GM19043 (cell line): ENCODE data around the gene PNKD.

Experiments
- ATAC-seq: cut with Tn5 transposase; IDR thresholded peaks from one replicate; pipeline ENCODE4 v1.9.1; 2021; ENCODE audit warnings: low read depth; ENCODE audit not compliant: unreplicated experiment

PNKD gene

DNA sequence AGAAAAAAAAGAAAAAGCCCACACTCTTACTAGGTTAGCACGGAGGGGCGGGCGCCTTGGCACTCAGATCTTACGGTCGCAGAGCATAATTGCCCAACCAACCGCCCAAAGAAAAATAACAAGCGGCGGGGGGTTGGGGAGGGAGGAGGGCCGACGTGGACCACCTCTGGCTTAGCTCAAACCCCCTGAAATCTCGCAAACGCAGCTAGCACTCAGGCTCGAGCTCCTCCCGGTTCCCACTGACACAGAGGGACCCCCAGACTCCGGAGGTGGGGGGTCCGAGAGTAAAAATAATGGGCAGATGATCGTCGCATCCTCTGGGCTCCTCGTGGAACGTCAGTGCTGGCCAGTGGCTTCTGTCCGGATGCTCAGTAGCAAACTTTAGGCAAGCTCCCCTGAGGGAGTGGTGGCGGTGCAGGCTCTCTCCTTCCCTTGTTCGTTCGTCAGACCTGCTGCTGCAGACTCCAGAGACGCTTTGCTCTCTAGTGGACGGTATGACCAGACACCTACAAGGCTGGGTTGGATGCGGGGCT lies 98.4 kb downstream of the PNKD start:
- no peak for ATAC-seq

DNA sequence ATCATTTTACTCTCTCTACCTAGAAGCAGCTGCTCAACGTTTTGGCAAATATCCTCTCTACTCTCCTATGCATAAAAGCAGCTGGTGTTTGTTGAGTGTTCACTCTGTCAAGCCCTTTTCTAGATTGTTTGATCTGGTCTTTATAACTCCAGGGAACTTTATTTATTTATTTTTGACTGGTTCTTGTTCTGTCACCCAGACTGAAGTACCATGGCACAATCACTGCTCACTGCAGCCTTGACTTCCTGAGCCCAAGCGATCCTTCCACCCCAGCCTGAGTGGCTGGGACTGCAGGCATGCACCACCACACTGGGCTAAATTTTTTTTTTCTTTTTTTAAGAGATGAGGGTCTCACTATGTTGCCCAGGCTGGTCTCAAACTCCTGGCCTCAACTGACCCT lies 99.0 kb downstream of the PNKD start:
- no peak for ATAC-seq

DNA sequence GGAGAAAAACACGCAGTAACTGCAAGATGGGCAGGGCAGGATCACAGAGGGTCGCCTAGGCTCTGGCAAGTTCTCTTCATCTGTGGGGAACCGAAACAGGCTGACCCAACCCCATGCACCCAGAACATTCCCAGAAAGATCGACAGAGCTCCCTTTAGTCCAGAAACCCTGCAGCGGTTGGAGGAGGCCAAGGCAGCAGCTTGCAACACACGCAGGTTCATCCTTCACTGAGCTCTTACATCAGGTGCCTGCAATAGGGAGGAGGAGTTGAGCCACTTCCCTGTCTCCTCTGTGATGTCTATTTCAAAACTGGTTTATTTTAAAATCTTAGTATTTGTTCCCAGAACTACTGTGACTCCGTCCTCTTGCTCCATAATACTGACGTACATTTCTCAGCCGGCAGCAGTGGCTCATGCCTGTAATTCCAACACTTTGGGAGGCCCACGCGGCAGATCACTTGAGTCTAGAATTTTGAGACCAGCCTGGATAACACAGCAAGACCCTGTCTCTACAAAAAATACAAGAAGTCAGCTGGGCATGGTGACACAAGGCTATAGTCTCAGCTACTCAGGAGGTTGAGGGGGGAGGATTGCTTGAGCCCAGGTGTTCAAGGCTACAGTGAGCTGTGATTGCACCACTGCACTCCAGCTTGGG lies 100.2 kb downstream of the PNKD start:
- no peak for ATAC-seq

DNA sequence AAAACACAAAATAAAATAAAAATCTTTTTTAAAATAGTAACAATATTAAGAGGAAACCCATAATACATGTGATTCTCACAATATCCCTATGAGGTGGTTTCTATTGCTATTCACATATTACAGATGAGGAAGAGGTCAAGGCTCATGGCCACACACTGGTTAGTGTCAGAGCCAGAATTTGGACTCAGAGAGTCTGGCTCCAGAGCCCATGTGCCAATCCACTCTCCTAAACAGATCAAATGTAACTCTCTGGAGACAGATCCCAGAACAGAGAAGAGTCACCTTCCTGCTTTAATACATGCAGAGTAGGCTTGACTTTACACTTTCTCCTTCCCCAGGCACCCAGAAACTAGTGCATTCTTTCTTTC lies 101.6 kb downstream of the PNKD start:
- no peak for ATAC-seq

DNA sequence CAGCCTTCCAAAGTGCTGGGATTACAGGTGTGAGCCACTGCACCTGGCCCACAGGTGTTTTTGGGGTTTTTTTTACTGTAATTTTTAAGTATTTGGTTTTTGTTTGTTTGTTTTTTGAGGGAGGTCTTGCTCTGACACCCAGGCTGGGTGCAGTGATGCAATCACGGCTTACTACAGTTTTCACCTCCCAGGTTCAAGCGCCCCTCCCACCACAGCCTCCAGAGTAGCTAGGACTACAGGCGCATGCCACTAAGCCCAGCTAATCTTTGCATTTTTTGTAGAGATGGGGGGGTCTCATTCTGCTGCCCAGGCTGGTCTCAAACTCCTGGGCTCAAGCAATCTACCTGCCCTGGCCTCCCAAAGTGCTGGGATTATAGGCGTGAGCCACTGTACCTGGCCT lies 104.5 kb downstream of the PNKD start:
- no peak for ATAC-seq

DNA sequence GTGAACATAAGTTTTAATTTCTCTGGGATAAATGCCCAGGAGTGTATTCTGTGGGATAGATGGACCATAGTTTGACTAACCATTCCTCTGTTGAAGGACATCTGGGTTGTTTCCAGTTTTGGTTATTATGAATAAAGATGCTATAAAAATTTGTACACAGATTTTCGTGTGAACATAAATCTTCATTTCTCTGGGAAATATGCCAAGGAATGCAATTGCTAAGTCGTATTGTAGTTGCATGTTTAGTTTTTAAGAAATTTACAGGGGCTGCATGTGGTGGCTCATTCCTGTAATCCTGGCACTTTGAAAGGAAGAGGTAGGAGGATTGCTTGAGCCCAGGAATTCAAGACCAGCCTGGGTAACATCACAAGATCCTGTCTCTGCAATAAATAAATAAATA lies 104.9 kb downstream of the PNKD start:
- ATAC-seq: no peak

DNA sequence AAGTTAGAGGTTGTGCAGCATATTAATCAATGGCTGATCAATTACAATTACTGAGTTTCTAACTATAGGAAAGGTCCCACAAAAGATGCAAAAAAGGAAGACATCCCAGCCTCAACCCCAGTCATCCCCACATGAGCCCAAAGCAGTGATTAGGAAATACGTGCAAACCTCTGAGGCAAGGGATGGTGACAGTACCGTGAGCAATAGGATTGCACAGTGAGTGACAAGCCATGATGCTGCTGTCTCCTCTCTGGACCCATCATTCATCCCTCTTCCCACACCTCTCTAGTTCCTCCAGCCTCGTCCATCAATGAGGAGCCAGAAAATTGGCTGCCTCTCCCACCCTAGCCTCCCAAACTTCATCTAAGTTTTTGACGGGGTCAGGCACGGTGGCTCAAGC lies 107.7 kb downstream of the PNKD start:
- no peak for ATAC-seq

DNA sequence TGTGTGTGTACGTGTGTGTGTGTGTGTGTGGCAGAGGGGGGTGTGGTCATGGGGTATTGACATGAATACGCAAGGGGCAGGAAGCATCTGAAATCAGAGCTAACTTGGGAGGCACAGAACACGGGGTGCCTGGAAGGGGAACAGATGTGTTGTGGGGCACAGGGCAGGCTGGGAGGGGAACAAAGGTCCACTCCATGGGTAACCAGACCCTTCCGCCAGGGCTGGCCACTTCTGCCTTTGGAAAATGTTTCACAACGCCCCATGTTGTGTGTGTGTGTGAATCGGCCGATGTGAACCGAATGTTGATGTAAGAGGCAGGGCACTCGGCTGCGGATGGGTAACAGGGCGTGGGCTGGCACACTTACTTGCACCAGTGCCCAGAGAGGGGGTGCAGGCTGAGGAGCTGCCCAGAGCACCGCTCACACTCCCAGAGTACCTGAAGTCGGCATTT lies 111.6 kb downstream of the PNKD start, which contains the start of gene SLC11A1:
Gene SLC11A1 (plus strand): TSS at position 358 of the 451 bp plus-strand sequence. CDS start 96 bp downstream, outside the sequence.
- no peak for ATAC-seq

DNA sequence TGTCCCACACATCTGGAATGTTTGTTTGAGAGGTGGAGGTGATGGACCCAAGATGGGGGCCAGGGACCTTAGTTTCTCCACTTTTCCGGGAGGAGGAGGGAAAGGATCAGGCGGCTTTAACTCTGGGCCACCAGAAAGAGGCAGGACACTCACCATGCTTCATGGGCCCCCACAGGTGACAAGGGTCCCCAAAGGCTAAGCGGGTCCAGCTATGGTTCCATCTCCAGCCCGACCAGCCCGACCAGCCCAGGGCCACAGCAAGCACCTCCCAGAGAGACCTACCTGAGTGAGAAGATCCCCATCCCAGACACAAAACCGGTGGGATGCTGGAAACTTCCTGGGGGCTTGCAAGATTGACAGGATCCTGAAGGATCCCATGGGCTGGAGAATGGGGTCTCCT lies 112.5 kb downstream of the PNKD start:
- ATAC-seq: no peak

DNA sequence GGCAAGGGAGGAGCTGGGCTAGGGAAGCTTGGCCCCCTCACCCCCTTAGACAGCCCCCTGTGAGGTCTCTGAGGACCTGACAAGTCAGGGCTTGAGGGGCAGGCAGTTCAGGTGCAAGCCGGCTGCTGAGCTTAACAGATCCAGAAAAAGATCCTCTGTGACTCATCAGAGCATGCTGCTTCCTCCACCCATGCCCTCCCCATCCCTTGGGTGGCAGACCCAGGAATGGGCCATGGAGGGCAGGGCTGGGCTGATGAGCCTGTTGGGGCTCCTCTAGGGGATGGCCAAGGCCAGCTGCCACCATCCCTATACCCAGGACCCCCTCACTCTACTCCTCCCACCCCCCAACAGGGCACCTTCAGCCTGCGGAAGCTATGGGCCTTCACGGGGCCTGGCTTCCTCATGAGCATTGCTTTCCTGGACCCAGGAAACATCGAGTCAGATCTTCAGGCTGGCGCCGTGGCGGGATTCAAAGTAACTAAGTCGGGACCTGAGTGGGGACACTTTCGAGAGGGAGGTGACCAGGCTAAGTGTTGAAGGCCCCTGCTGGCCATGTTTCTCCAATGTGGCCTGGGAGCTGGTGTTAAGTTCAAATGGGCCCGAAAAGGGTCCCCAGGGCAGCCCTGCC lies 113.7 kb downstream of the PNKD start:
- ATAC-seq: no peak

DNA sequence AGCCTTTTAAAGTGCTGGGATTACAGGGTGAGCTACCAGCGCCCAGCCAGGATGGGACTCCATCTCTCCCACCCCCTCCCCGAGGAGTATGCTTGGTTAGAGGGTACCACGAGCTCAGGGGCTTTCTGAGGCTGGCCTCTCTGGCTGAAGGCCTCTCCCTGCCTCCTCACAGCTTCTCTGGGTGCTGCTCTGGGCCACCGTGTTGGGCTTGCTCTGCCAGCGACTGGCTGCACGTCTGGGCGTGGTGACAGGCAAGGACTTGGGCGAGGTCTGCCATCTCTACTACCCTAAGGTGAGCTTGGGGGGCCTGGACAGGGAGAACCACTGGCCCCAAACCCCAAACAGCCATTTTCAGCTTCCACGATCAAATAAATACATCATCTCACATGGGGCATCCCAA lies 114.7 kb downstream of the PNKD start:
- no peak for ATAC-seq

DNA sequence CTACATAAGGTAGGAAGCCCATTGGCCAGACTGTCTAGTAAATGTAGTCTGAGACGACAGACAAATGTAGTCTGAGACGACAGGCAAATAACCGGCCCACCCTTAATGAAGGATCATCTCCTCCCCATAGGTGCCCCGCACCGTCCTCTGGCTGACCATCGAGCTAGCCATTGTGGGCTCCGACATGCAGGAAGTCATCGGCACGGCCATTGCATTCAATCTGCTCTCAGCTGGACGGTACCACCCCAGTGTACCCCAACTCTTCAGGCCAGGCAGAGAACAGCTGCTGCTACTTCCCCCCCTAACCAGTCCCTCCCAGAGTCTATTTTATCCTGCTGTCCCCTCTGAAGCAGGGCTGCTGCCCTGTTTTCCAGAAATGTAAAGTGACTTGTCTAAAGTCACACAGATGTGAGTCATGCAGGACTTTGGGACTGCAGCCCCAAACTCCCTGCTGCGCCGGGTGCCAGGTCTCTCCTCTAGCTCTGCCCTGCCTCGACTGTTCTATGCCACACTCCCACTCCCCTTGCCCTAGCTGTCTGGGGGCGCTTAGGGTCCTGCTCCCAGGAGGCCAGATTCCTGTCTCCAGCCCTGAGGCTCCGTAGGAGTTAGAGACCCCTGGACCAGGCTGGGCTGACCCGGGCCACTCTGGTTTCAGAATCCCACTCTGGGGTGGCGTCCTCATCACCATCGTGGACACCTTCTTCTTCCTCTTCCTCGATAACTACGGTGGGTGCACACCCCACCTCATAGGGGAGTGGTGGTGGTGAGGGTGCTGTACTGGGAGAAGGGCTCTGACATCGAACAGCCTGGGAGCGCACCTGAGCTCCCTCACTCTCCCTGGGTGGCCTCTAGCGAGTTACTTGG lies 116.4 kb downstream of the PNKD start:
- no peak for ATAC-seq

DNA sequence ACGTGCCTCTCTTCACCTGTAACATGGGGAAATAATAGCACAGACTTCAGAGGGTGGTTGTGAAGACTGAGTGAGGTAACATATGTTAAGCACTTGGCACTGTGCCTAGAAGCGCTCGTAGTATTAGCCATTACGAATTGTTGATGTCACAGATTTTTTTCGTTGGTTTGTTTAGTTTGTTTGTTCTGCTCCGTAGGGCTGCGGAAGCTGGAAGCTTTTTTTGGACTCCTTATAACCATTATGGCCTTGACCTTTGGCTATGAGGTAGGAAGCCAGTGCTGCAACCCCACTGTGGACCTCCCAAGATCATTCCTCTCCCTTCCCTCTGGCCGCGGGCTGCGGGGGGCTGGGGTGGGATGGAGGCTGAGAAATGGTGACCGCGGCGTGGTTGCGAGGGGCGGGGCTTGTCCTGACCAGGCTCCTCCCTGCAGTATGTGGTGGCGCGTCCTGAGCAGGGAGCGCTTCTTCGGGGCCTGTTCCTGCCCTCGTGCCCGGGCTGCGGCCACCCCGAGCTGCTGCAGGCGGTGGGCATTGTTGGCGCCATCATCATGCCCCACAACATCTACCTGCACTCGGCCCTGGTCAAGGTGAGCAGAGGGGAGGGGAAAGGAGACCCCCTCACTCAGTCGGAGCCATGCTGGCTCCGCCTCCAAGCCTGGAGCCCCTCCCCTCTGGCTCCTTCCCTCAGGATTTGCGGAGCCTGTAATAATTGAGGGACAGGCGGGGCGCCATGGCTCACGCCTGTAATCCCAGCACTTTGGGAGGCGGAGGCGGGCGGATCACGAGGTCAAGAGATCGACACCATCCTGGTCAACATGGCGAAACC lies 117.3 kb downstream of the PNKD start:
- no peak for ATAC-seq

DNA sequence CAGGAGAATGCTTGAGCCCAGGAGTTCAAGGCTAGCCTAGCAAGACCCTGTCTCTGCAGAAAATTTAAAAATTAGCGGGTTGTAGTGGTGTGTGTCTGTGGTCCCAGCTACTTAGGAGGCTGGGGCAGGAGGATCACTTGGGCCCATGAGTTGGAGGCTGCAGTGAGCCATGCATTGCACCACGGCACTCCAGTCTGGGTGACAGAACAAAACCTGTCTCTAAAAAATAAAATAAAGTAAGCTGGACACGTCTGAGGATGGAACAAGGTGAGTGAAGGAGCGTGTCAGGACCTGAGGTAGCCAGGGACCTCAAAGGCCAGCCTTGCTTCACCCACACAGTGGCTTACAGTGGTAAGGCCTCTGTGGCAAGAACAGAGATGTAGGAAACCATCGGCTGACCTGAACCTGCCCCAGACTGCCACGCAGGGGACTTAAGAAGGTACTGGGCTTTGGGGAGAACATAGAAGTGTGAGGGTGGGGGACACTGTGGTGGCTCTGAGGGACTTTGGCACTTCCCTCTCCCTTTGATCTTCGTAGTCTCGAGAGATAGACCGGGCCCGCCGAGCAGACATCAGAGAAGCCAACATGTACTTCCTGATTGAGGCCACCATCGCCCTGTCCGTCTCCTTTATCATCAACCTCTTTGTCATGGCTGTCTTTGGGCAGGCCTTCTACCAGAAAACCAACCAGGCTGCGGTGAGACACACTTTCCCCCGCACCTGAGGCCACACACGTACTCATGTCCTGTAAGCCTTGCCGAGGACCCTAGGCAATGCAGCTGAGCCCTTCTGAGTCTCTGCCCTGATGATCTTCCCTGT lies 119.2 kb downstream of the PNKD start:
- ATAC-seq: no peak

DNA sequence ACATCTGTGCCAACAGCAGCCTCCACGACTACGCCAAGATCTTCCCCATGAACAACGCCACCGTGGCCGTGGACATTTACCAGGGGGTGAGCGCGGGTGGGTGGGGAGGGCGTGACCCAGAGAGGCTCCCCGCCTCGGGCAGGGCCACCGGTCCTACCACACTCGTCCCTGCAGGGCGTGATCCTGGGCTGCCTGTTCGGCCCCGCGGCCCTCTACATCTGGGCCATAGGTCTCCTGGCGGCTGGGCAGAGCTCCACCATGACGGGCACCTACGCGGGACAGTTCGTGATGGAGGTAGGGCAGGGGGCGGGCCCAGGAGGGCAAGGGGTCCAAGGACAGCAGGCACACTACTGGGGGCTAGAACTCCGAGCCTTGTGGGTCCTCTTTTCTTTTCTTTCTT lies 120.9 kb downstream of the PNKD start:
- ATAC-seq: no peak

DNA sequence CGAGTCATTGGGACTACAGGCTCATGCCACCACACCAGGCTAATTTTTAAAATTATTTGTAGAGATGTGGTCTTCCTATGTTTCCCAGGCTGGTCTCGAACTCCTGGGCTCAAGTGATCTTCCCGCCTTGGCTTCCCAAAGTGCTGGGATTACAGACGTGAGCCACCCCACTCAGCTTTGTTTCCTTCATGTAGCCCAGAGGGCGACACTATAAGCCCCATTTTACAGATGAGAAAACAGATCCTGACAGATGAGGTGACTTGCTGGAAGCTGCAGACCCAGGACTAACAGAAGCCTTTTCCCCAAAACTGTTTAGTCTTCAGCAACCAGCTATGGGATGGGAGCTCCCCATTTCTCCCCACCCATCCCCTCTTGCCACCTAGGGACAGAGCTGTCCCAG lies 122.1 kb downstream of the PNKD start:
- no peak for ATAC-seq

DNA sequence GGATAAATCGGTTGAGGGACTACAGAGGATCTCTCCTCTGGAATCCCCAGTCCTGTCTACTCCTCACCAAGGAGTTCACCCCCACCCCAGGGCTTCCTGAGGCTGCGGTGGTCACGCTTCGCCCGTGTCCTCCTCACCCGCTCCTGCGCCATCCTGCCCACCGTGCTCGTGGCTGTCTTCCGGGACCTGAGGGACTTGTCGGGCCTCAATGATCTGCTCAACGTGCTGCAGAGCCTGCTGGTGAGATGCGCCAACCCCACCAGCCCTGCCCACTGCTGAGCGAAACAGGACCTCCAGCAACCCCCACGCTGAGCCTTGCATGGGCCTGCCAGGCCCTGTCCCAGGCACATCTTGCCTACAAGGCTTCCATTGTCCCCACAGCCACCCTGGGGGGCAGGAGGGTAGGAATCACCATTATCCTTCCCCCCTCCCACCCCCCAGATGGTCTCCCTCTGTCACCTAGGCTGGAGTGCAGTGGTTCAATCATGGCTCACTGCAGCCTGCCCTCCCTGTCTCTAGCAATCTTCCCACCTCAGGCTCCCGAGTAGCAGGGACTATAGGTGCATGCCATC lies 122.7 kb downstream of the PNKD start:
- no peak for ATAC-seq

DNA sequence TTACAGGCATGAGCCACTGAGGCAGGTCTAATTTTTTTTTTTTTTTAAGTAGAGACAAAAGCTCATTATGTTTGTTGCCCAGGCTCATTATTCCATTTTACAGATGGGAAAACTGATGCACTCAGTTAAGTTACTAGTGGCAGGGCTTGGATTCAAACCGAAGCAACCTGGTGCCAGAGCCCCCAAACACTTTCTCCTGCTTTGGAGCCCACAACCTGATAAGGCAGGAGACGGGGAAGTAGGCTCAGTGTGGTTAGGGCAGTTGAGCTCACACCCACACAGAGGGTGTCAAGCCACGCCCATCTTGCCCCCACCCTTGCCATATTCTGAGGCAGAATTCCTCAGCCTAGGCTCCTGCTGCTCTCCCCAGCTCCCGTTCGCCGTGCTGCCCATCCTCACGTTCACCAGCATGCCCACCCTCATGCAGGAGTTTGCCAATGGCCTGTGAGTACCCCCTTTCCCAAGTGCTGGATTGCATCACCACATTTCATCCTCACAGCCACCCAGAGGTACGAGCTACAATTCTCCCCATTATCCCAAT lies 123.5 kb downstream of the PNKD start:
- ATAC-seq: no peak
